HG03565 (cell line): ENCODE results near the gene PAFAH1B1.
"Not testable (repeated sequence)": the region's sequence is repeated elsewhere in the genome, so short reads cannot be mapped to it uniquely, and the experiment has no call there.

Source experiments
- ATAC-seq: cut with Tn5 transposase; IDR thresholded peaks from one replicate; pipeline ENCODE4 v1.9.1; 2021; ENCODE audit warnings: mild to moderate bottlenecking, moderate library complexity; ENCODE audit not compliant: unreplicated experiment

Gene PAFAH1B1

GRCh38 chr17:2688351-2689342 is 95.2 kb downstream of the PAFAH1B1 start:
- ATAC-seq = no peak

- no peak for ATAC-seq
Observed at GRCh38 chr17:2689411-2690164, 96.1 kb downstream of the PAFAH1B1 start.

GRCh38 chr17:2690165-2691068 is 97.0 kb downstream of the PAFAH1B1 start:
- no peak for ATAC-seq

GRCh38 chr17:2691069-2691871 is 97.8 kb downstream of the PAFAH1B1 start:
- no peak for ATAC-seq

- ATAC-seq = no peak
Observed at GRCh38 chr17:2691965-2692780, 98.7 kb downstream of the PAFAH1B1 start.

GRCh38 chr17:2692781-2693135 is 99.3 kb downstream of the PAFAH1B1 start:
- ATAC-seq = no peak

GRCh38 chr17:2693561-2694380 is 100.3 kb downstream of the PAFAH1B1 start:
- no peak for ATAC-seq

- no peak for ATAC-seq
Observed at GRCh38 chr17:2694381-2695242, 101.2 kb downstream of the PAFAH1B1 start.

GRCh38 chr17:2695243-2695960 is 101.9 kb downstream of the PAFAH1B1 start:
- ATAC-seq = no peak

- ATAC-seq = no peak
Observed at GRCh38 chr17:2695961-2696760, 102.7 kb downstream of the PAFAH1B1 start.

- ATAC-seq = no peak
Observed at GRCh38 chr17:2697611-2698162, 104.2 kb downstream of the PAFAH1B1 start.

GRCh38 chr17:2699216-2699805 is 105.9 kb downstream of the PAFAH1B1 start:
- ATAC-seq = not testable (repeated sequence)

- ATAC-seq = no peak
Observed at GRCh38 chr17:2700030-2700490, 106.6 kb downstream of the PAFAH1B1 start.

GRCh38 chr17:2700491-2701141 is 107.2 kb downstream of the PAFAH1B1 start:
- no peak for ATAC-seq
